HFF-Myc (cell line): ENCODE results near the gene SFXN1.

Experiments used
- DNase-seq: peaks from one replicate; pipeline ENCODE4 v3.0.0-alpha.2; 2011; ENCODE audit warnings: low read depth; ENCODE audit errors: extremely low read depth
- H3K4me3 ChIP-seq: replicated peaks from 2 replicates; pipeline ENCODE4 v1.5.1; 2011; ENCODE audit warnings: low read depth, mild to moderate bottlenecking, control low read depth, low read length
- TF ChIP-seq, protein P1 (sequence below): IDR thresholded peaks from 2 replicates; pipeline ENCODE4 v1.5.1; 2012; ENCODE audit warnings: mild to moderate bottlenecking, low read depth, low read length, control low read depth; ENCODE audit errors: missing control alignments

SFXN1 gene

DNA sequence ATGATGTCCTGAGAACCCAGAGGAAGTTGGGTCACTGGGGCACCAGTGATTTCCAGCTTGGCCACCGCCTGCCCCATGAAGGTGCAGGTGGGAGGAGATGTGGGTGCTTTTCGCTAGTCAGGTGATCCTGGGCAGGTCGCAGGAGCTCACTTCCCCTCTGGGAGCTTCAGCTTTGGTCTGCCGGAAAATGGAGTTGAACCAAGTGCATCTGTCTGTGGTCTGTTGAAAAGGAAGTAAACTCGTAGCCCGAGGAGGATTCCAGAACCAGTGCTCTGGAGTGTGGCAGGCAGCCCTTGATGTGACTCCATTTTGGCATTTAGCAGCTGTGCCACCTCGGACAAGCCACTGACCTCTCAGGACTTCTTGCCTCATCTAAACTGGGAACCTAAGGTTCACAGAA, 97.7 kb downstream of the SFXN1 start:
- TF ChIP-seq, protein P1, sequence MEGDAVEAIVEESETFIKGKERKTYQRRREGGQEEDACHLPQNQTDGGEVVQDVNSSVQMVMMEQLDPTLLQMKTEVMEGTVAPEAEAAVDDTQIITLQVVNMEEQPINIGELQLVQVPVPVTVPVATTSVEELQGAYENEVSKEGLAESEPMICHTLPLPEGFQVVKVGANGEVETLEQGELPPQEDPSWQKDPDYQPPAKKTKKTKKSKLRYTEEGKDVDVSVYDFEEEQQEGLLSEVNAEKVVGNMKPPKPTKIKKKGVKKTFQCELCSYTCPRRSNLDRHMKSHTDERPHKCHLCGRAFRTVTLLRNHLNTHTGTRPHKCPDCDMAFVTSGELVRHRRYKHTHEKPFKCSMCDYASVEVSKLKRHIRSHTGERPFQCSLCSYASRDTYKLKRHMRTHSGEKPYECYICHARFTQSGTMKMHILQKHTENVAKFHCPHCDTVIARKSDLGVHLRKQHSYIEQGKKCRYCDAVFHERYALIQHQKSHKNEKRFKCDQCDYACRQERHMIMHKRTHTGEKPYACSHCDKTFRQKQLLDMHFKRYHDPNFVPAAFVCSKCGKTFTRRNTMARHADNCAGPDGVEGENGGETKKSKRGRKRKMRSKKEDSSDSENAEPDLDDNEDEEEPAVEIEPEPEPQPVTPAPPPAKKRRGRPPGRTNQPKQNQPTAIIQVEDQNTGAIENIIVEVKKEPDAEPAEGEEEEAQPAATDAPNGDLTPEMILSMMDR = no peak
- DNase-seq = no peak
- no peak overlapping the region for H3K4me3 ChIP-seq

DNA sequence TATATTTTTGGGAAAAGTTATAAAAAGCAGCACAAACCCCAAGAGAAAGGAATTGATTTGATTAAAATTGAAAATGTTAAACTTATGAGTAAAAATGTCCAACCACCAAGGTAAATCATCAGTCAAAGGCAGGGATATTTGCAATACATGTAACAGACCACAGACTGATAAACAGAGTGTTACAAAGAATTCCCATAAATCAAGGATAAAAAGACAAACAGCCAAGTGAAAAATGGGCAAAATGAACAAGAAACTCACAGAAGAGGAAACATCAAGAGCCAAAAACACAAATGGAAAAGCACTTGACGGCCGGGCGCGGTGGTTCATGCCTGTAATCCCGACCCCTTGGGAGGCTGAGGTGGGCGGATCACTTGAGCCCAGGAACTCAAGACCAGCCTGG, 98.2 kb downstream of the SFXN1 start:
- no peak overlapping the region for H3K4me3 ChIP-seq
- TF ChIP-seq, protein P1 = no peak
- DNase-seq = no peak
